ENCODE measurements around the gene SPEM2.
"Not testable (repeated sequence)": the region's sequence is repeated elsewhere in the genome, so short reads cannot be mapped to it uniquely, and the experiment has no call there.

SPEM2 gene

GRCh38 chr17:7442142-7442541 is 16.7 kb downstream of the SPEM2 start:
- no peak for DNase-seq (ENCODE audit: low read depth)

DNA sequence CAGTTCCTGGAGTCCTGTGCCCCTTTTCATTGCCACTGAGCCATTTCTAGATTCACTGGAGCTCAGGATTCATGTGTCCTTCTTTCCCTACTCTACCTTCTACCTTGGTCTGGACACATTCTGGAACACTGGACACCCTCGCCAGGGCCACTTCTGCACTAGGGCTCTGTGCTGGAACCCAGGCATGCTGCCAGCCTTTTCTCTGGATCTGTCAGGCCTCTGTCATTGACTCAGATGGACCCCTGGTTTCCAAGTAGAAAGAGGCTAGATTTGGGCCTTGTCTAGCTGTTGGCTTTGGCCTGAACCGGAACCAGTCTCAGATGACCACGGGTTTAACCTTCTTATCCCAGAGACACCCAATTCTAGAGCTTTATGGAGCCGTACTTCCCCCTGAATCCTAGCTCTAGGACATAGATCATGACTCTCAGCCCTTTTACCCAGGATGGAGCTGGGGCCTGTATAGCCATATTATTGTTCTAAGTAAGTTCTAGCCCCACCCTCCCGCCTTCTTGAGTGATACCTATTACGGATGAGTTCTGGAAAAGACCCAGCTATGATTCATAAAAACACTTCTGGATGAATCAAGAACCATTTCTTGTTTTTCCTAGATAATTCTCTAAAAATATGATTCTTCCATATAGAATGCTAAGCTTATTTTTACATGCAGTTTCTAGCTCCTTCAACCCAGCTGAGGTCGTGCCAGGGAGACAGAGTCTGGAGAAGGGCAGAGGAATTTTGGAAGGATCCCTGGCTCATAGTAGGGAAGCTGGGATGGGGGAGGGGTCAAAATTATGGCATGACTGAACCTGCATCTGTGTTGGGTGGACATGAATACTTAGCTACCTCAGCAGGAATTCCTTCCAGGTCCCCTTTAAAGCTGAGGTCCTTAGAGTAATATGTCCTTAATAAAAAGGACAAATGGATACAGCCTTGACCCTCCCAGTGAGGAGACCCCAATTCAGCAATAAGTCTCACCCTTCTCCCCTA is 18.4 kb downstream of the SPEM2 start:
- no peak for DNase-seq (ENCODE audit: low read depth)

DNA sequence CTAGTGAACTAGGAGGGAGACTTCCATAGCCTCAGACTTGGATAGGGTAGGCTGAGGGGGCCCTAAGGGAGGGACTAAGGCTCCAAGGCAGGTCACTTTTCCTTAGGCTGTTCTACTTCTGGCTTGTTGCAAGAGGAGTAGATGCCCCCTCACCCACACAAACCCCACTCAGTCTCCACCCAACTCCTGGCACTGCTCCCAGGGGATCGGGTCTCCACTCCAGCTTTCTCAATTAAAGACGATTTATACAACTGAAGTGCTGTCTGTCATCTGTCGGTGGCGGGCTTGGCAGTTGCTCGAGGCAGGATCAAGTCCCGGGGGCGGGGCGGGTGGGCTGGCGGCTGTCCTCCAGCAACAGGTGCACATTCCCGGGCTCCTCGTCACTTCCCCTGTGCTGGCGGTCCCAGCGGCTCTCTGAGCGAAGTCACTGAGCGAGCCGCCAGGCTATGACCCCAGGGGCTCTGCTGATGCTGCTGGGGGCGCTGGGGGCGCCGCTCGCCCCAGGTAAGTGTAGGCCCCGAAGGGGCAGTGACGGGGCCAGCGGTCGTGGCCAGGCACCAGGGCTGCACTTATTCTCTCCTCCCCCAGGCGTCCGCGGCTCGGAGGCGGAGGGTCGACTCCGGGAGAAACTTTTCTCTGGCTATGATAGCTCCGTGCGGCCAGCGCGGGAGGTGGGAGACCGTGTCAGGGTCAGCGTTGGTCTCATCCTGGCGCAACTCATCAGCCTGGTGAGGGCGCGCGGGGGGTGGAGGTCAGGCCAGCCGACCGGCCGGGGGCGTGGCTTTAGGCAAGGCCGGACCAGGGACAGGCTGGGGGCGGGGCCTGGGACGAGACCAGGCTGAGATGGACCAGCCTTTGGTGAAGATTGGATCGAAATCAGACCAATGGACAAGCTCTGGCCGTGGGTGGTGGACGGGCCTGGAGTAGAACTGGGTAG is 19.5 kb downstream of the SPEM2 start, which contains the start of gene CHRNB1:
CHRNB1 (plus strand) TSS at position 380 of the 937 bp plus-strand sequence; CDS start at position 447, 67 bp downstream.
- no peak for DNase-seq (ENCODE audit: low read depth)

DNA sequence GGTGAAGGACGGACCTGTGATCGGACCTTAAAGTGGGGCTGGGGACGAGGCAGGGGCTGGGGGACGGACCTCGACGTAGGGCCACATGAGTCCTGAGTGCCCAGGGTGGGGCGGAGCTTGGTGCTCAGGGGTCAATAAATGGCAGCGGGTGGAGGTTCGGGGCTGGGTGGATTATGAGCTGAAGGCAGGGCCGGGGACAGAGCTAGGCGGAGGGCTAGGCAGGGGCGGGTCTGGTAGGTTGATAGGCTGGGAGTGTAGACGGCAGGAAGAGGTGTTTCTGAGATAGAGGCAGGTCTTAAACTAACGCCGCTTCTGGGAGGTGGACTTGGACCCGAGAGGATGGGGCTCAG is 20.2 kb downstream of the SPEM2 start:
- DNase-seq (ENCODE audit: low read depth) = no peak

DNA sequence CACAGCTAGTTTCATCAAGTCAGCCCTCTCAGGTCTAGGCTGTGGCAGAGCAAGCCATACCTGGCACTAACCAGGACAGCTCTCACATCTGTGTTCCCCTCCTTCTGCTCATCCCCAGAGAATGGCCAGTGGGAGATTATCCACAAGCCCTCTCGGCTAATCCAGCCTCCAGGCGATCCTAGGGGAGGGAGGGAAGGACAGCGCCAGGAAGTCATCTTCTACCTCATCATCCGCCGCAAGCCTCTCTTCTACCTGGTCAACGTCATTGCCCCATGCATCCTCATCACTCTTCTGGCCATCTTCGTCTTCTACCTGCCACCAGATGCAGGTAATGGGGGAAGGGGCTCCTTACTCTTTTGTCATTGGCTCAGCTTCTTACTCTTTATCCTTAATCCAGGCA is 23.0 kb downstream of the SPEM2 start:
- no peak for DNase-seq (ENCODE audit: low read depth)

- no peak for DNase-seq (ENCODE audit: low read depth)
Measured at GRCh38 chr17:7459961-7460545, 34.6 kb downstream of the SPEM2 start.

- no peak for DNase-seq (ENCODE audit: low read depth)
Measured at GRCh38 chr17:7460850-7461660, 35.6 kb downstream of the SPEM2 start.

DNA sequence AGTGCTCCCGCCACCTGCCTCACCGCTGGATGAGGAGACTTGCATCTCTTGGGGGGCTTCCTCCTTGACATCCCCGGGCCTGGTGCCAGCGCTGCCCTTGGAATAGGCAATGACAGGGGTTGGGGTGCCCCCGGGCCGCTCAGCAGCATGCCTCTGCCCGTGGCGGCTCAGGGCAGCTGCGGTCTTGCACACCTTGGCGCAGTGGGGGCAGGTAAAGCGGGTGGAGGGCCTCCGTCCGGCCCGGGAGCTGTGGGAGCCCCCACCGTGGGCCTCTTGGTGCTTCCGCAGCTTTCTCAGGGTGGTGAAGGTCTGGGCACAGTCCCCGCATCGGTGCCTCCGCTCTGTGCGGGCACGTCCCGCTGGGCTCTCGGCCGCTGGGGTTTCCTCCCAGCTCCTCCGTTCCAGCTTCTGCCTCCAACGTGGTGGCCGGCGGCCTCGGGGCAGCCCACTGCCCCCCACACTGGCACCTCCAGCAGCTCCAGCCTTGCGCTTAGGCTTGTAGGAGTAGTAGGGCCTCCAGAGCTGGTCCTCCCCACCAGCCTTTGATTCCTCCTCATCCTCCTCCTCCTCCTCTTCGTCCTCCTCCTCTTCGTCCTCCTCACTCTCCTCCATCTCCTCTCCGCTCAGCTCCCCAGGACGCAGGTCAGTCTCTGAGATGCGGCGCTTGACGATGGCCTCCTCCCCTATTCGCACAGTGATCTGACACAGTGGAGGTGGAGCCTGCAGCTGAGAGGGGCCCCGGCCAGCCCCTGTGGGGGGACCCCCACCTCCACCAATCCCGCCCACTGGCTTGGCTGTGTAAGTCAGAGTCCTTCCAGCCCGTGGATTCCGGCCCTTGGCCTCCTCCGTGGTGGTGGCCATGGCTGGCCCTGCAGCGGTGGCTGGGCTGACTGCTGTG is 37.3 kb downstream of the SPEM2 start:
- DNase-seq (ENCODE audit: low read depth) = no peak

DNA sequence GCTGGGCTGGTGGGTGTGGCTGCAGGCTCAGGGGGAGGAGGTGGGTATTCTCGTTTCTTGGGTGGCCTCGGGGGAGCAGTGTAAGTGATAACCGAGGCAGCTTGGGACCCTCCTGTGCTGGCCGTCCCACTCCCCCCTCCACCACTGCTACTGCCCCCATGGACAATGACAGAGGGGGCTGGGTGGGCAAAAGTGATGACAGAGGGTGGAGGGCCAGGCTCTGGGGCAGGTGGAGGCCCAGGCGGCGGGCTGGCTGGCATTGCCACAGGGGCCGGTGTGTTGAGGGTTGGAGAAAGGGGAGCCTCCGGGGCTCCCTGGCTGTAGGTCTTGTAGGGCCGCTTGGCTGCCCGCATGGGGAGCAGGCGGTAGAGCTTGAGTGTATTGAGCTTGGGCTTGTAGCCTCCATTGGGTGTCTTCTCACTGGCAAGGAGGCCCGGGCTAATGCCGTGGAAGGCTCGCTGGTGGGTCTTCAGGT is 38.0 kb downstream of the SPEM2 start:
- DNase-seq (ENCODE audit: low read depth) = no peak

GRCh38 chr17:7464081-7464480 is 38.7 kb downstream of the SPEM2 start:
- no peak for DNase-seq (ENCODE audit: low read depth)

GRCh38 chr17:7465597-7466275 is 40.3 kb downstream of the SPEM2 start:
- DNase-seq (ENCODE audit: low read depth) = no peak

- no peak for DNase-seq (ENCODE audit: low read depth)
Measured at GRCh38 chr17:7466318-7466638, 40.9 kb downstream of the SPEM2 start.

GRCh38 chr17:7466639-7467341 is 41.4 kb downstream of the SPEM2 start:
- DNase-seq (ENCODE audit: low read depth) = no peak

- no peak for DNase-seq (ENCODE audit: low read depth)
Measured at GRCh38 chr17:7467498-7467897, 42.1 kb downstream of the SPEM2 start.

DNA sequence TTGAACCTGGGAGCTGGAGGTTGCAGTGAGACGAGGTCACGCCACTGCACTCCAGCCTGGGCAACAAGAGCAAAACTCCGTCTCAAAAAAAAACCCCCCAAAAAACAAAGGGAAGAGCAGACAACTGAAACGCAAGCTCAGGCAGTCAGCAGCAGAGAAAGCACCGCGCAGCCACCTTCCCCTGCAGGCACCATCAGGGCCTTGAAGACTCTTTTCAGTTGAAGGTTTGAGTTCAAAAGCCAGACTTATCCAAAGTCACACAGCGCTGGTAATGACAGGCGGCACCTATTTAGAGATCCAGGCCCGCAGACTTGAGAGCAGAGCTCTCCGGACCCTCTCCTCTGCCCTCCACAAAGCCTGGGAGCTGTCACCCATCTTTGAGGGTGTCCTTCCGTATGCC is 42.9 kb downstream of the SPEM2 start:
- no peak for DNase-seq (ENCODE audit: low read depth)

- no peak for DNase-seq (ENCODE audit: low read depth)
Measured at GRCh38 chr17:7468804-7469389, 43.5 kb downstream of the SPEM2 start.

GRCh38 chr17:7469843-7470242 is 44.4 kb downstream of the SPEM2 start:
- not testable (repeated sequence) for DNase-seq (ENCODE audit: low read depth)

GRCh38 chr17:7470457-7470973 is 45.1 kb downstream of the SPEM2 start:
- DNase-seq (ENCODE audit: low read depth) = not testable (repeated sequence)

DNA sequence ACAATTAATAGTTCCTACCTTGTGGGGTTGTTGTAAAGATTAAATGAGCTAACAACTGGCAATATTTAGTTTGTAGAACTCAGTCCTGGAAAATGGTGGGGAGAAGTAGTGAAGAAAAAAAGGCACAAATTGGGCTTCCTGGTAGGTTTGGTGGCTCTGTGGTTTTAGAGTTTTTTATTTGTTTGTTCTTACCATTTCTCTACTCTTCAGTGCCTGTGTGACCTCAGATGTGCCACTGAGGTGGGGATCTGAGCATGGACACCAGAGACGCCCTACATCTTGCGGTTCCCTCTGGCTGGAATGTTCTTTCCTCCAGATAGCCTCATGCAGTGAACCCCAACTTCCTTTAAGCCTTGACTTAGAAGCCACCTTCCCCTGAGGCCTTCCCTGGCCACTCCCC is 46.3 kb downstream of the SPEM2 start:
- no peak for DNase-seq (ENCODE audit: low read depth)
